Globus pallidus (tissue), 1 donor: ENCODE measurements around the gene TMED10.

Source experiments
- DNase-seq: peaks from one replicate; pipeline ENCODE4 v3.0.0-alpha.2; 2015; ENCODE audit warnings: low spot score

TMED10 gene

DNA sequence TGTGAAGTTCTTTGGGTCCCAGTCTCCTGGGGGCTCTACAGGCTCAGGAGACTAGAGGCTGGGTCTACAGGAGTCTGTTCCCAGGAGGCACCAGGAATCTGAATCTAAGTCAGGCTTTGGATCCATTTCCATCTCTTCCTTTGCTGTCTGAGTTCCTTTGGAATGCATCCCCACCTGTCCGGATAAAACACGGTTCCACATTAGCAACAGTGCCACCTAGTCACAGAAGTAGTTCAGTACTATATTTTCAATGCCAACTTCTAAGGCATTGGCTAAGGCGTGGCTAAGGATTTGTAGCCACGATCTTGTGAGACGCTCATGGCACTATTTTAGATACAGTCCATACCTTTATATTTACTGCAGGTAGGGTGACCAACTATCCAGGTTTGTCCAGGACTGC, 91.9 kb downstream of the TMED10 start:
- DNase-seq = no peak

DNA sequence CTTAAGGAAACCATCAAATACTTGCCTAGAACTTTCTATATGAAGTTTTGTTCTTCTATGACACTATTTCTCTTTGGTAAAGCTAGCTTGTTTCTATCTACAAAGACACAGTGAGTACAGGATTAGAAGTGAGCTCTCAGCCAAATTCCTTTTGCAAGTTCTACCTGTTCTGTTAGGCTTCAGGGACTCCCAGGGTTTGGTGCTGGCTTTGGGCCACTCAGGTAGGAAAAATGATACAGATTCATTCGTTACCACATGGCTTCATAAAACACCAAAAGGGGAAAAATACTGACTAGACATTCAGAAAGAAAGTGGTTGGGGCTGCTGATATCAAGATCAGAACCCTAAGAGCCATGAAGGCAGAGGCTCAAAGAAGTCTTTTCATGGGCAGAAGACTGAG, 93.1 kb downstream of the TMED10 start:
- DNase-seq = no peak

GRCh38 chr14:75081660-75082229, 94.7 kb downstream of the TMED10 start:
- DNase-seq = no peak
